ENCODE results near the gene MICOS13. TPM values are rescaled to one million over a fixed set of nuclear protein-coding genes. Genes with fewer than 3 reads are reported as not detected.

Gene MICOS13
- total RNA-seq, 1 donor from 2014 or later, result 61.0 TPM

GRCh38 chr19:5686326-5686646 lies 6.0 kb upstream of the MICOS13 start:
- Mint-ChIP-seq H3K9me3 (ENCODE audit: low read depth) (no peaks in the 10 kb centered on the region), H3K27ac (ENCODE audit: unreplicated experiment) (peak overlapping the region; percentile 85), H3K4me1 (ENCODE audit: low read depth) (peaks cover 33% of the 10 kb centered on the region), H3K27me3 (ENCODE audit: low read depth) (no peaks in the 10 kb centered on the region), H3K4me3 (ENCODE audit: unreplicated experiment) (peak overlapping the region; percentile 73), H3K36me3 (ENCODE audit: low read depth) (peaks cover 5% of the 10 kb centered on the region)
- TF ChIP-seq CTCF (IDR thresholded peaks at IDR 0.05), result no peak
- DNase-seq (ENCODE audit: low spot score), result no peak

GRCh38 chr19:5684694-5685430 lies 4.5 kb upstream of the MICOS13 start:
- Mint-ChIP-seq H3K9me3 (ENCODE audit: low read depth) (no peaks in the 10 kb centered on the region), H3K27me3 (ENCODE audit: low read depth) (no peaks in the 10 kb centered on the region), H3K4me1 (ENCODE audit: low read depth) (peaks cover 27% of the 10 kb centered on the region), H3K4me3 (ENCODE audit: unreplicated experiment) (no peak overlapping the region), H3K27ac (ENCODE audit: unreplicated experiment) (no peak overlapping the region), H3K36me3 (ENCODE audit: low read depth) (no peaks in the 10 kb centered on the region)
- TF ChIP-seq CTCF (IDR thresholded peaks at IDR 0.05), result no peak
- no peak for DNase-seq (ENCODE audit: low spot score)

GRCh38 chr19:5683177-5683886 lies 3.0 kb upstream of the MICOS13 start:
- H3K9me3 Mint-ChIP-seq (ENCODE audit: low read depth), result no peaks in the 10 kb centered on the region
- no peak overlapping the region for H3K4me3 Mint-ChIP-seq (ENCODE audit: unreplicated experiment)
- DNase-seq (ENCODE audit: low spot score), result no peak
- no peak for TF ChIP-seq CTCF (IDR thresholded peaks at IDR 0.05)
- H3K36me3 Mint-ChIP-seq (ENCODE audit: low read depth), result no peaks in the 10 kb centered on the region
- peaks cover 30% of the 10 kb centered on the region for H3K4me1 Mint-ChIP-seq (ENCODE audit: low read depth)
- no peak overlapping the region for H3K27ac Mint-ChIP-seq (ENCODE audit: unreplicated experiment)
- H3K27me3 Mint-ChIP-seq (ENCODE audit: low read depth), result no peaks in the 10 kb centered on the region

- Mint-ChIP-seq H3K4me1 (ENCODE audit: low read depth) (peaks cover 28% of the 10 kb centered on the region), H3K27ac (ENCODE audit: unreplicated experiment) (peak overlapping the region; percentile 8), H3K27me3 (ENCODE audit: low read depth) (no peaks in the 10 kb centered on the region), H3K36me3 (ENCODE audit: low read depth) (no peaks in the 10 kb centered on the region), H3K9me3 (ENCODE audit: low read depth) (no peaks in the 10 kb centered on the region), H3K4me3 (ENCODE audit: unreplicated experiment) (peak overlapping the region; percentile 100)
- DNase-seq (ENCODE audit: low spot score), result no peak
- no peak for TF ChIP-seq CTCF (IDR thresholded peaks at IDR 0.05)
Observed at GRCh38 chr19:5682107-5682482, 1.8 kb upstream of the MICOS13 start.

GRCh38 chr19:5681391-5682106 lies 1.2 kb upstream of the MICOS13 start:
- no peak for DNase-seq (ENCODE audit: low spot score)
- Mint-ChIP-seq H3K27me3 (ENCODE audit: low read depth) (no peaks in the 10 kb centered on the region), H3K4me1 (ENCODE audit: low read depth) (peaks cover 26% of the 10 kb centered on the region), H3K9me3 (ENCODE audit: low read depth) (no peaks in the 10 kb centered on the region), H3K4me3 (ENCODE audit: unreplicated experiment) (peak overlapping the region; percentile 100), H3K27ac (ENCODE audit: unreplicated experiment) (peak overlapping the region; percentile 8), H3K36me3 (ENCODE audit: low read depth) (no peaks in the 10 kb centered on the region)
- TF ChIP-seq CTCF (IDR thresholded peaks at IDR 0.05), result no peak

Data from chondrocyte (in vitro differentiated cells).